Kidney tubule cell (primary cell): Measurements from ENCODE around the gene MED12L.
"Not testable (repeated sequence)": the region's sequence is repeated elsewhere in the genome, so short reads cannot be mapped to it uniquely, and the experiment has no call there.

Experiments
- DNase-seq: peaks from one replicate; pipeline ENCODE4 v3.0.0-alpha.2; 2018; ENCODE audit warnings: low spot score

MED12L gene

GRCh38 chr3:151382671-151383070 is 297.2 kb downstream of the MED12L start:
- no peak for DNase-seq

- no peak for DNase-seq
Observed at GRCh38 chr3:151383111-151383510, 297.6 kb downstream of the MED12L start.

- no peak for DNase-seq
Observed at GRCh38 chr3:151383956-151384355, 298.5 kb downstream of the MED12L start.

- no peak for DNase-seq
Observed at GRCh38 chr3:151384741-151385174, 299.3 kb downstream of the MED12L start, which contains the start of gene P2RY12. TSS of gene P2RY12 (minus strand) at chr3:151384753. CDS start at chr3:151338845, 45,908 bp downstream.

- no peak for DNase-seq
Observed at GRCh38 chr3:151386056-151386455, 300.6 kb downstream of the MED12L start.

GRCh38 chr3:151387432-151387831 is 302.0 kb downstream of the MED12L start:
- DNase-seq, result no peak

- no peak for DNase-seq
Observed at GRCh38 chr3:151387842-151388241, 302.4 kb downstream of the MED12L start.

- DNase-seq, result no peak
Observed at GRCh38 chr3:151391720-151392119, 306.3 kb downstream of the MED12L start.

- not testable (repeated sequence) for DNase-seq
Observed at GRCh38 chr3:151392191-151392590, 306.7 kb downstream of the MED12L start.

GRCh38 chr3:151393146-151393830 is 307.8 kb downstream of the MED12L start:
- no peak for DNase-seq

- DNase-seq, result no peak
Observed at GRCh38 chr3:151393941-151394340, 308.5 kb downstream of the MED12L start.

- no peak for DNase-seq
Observed at GRCh38 chr3:151394611-151395010, 309.1 kb downstream of the MED12L start.

- DNase-seq, result peak; percentile 82
Observed at GRCh38 chr3:151395806-151396205, 310.3 kb downstream of the MED12L start.

GRCh38 chr3:151398895-151399294 is 313.4 kb downstream of the MED12L start:
- peak; percentile 23 for DNase-seq

- DNase-seq, result no peak
Observed at GRCh38 chr3:151400341-151400740, 314.9 kb downstream of the MED12L start.

GRCh38 chr3:151402349-151402748 is 316.9 kb downstream of the MED12L start:
- no peak for DNase-seq

- peak; percentile 74 for DNase-seq
Observed at GRCh38 chr3:151403246-151403645, 317.8 kb downstream of the MED12L start.

- peak; percentile 71 for DNase-seq
Observed at GRCh38 chr3:151404316-151404715, 318.9 kb downstream of the MED12L start.

- no peak for DNase-seq
Observed at GRCh38 chr3:151407928-151408327, 322.5 kb downstream of the MED12L start.

GRCh38 chr3:151410891-151411559 is 325.6 kb downstream of the MED12L start:
- peak; percentile 17 for DNase-seq

- no peak for DNase-seq
Observed at GRCh38 chr3:151412989-151413388, 327.5 kb downstream of the MED12L start.

- DNase-seq, result no peak
Observed at GRCh38 chr3:151415289-151415688, 329.8 kb downstream of the MED12L start.

- DNase-seq, result peak; percentile 51
Observed at GRCh38 chr3:151419806-151420205, 334.3 kb downstream of the MED12L start.

GRCh38 chr3:151421938-151422337 is 336.5 kb downstream of the MED12L start:
- DNase-seq, result no peak
